ENCODE measurements around the gene CALML6.

CALML6 gene

DNA sequence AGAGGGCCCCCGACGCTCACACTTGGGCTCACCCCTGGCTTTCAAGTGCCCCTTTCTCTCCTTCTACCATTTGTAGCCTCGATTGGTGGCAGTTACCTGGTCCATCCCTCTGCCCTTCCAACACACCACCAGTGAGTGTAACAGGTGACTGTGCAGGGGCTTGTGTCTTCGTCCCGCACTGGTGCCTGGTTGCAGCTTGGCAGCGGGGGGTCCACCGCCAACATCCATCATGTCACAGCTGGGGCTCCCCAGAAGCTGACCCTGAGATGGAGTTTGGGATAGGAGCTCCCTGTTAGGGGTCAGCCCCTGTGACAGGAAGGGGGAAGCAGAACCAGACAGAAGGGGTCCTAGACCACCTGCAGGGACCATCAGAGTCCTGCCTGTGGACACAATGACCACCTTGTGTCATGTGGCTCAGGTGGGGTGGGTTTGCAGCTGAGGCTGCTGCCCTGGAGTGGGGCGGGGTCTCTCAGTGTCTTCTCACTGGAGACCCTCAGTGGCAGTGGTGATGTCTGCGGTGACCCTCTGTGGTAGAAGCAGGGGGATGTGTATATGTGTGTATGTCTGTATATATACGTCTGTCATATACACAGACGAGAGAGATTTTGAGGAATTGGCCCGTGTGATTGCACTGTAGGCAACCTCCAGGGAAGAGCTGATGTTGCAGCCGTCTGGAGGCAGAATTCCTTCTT, 3.6 kb upstream of the CALML6 start:
- DNase-seq (ENCODE audit: low read depth): no peak

DNA sequence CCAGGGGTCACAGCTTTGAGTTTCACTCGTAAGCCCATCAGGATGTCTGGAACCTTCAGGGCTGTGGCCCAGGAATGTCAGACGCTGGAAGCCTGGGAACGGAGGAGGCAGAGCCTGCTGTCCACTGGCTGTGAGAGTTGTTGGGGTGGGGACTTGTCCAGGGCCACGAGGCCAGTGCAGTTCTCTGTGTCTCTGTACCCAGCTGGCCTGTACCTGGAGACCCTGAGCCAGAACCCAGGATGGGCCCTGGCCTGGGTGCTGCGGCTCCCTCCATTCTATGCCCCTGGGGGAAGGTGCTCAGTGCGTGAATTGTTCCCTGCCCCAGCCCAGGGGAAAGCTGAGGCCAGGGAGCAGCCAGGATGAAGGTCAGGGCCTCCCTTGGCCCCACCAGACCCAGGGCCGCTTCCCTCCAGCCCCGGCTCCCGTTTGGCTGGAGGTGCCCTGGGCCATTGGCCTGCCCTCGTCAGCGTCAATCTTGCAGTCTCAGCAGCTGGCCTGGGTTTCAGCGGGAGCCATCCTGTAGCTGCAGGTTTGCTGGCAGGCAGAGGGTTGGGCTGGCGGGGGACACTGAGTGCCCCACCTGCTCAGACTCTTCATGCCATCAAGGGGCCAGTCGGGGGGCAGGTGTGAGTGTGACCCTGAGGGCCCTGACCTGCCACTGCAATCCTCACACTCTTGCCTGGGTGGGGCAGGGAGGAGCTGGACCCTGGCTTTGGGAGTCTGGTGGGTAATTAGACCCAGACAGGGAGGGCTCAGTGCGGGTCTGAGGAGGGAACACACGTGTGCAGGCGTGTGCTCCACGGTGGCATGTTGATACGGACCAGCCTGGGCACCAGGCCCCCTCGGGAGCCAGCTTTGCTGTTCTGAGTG, 724 bp upstream of the CALML6 start:
- no peak for DNase-seq (ENCODE audit: low read depth)

DNA sequence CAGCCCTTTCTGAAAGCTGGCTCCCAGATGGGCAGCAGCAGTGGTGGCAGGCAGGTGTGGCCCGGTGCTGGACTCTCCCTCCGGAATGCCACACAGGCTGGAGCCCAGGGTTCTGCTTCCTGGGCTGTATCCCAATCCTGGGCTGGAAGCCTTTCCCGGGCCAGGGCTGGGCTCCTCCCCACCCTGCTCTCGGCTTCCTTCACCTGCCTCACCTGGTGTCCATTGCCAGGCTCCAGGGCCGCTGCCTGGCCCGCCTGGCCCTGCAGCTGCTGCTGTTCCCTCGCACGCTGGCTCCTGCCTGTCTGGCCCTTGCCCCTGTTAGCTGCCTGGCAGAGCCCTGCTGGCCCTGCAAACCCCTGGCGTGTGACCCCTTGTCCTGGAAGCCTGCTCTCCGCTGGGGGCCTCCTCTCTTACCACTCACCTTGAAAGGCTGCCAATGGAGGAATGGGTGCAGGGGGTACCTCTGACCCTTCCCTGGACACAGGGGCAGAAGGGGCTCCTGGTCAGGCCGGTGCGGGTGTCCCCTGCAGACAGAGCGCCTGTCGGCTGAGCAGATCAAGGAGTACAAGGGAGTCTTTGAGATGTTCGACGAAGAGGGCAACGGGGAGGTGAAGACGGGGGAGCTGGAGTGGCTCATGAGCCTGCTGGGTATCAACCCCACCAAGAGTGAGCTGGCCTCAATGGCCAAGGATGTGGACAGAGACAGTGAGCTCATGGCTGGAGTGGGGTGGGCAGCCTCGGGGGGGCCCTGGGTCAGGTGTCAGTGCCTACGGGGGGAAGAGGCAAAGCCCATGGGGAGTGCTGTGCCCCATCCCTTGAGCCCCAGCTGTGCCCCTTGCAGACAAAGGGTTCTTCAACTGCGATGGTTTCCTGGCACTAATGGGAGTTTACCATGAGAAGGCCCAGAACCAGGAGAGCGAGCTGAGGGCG, 1.1 kb downstream of the CALML6 start:
- DNase-seq (ENCODE audit: low read depth): no peak

- DNase-seq (ENCODE audit: low read depth): no peak
These were observed 1.8 kb downstream of the CALML6 start for GRCh38 chr1:1916851-1917251.

DNA sequence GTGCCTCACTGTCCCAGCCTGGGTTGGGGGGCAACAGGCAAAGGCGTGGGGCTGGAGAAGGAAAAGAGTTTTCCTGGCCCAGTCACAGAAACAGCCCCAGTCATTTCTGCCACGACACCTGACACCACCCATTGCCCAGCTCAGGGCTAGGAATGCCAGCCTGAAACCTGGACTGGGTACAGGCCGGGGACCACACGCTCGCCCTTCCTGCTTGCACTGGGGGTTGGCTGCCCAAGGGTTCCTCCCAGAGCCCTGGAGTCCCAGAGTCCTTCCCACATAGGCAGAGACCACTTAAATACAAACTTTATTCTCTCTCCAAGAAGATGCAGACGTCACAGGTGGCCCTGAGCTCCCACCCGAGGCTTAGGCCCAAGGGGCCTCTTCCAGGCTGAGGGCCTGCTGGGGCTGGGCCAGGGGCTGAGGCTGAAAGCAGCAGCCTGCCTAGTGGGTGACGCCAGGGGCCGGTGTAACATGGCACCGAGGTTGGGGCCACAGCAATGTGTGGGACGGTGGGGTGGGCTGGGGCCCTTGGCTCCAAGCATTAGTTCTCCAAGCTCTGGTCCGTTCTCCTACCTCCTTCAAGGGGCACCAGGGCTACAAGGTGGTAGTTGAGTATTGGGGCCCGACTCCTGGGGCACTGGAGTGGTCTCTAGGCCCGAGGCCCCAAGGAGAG, 2.4 kb downstream of the CALML6 start:
- no peak for DNase-seq (ENCODE audit: low read depth)

DNA sequence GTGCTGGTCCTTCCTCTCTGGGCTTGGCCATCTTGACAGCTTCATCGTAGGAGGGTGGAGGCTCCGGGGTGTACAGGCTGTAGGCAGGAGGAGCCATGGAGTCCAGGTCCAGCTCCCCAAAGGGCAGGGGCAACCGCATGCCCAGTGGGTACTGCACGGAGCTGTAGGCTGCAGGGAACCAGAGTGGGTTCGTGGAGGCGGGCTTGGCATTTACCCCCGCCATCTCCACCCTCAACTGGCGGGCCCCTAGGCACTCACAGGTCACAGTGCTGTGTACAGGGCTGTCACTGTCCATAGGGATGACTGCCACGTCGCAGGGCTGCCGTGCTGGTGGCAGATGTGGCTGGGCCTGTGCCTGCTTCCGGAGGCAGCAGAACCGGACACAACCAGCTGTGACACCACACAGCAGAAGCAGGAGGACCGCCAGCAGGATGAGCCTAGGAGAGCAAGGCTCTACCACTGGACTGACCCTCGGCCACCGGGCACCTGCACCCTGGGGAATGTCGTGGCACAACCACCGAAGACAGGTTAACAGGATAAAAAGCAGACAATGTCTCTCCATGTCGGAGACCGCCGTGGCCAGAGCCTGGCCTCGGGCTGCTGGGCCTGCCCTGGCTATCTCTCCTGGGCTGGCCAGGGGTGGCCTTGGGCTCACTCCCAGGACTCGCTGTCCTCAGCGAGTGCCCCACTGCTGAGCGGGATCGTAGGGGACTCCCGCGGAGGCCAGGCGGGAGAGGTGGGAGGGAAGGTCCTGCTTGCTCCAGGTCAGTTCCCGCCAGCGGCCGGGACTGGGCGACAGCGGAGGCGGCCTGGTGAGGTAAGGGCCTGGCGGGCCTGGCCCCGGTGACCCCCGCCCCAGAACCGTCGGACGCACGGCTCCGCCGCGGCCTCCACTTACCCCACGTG, 3.2 kb downstream of the CALML6 start:
- no peak for DNase-seq (ENCODE audit: low read depth)

GRCh38 chr1:1918901-1919303, 3.8 kb downstream of the CALML6 start, which contains the start of gene TMEM52:
Gene TMEM52, minus strand, starts transcription at chr1:1919279. Its CDS starts 14 bp downstream, at chr1:1919265.
- DNase-seq (ENCODE audit: low read depth): no peak

GRCh38 chr1:1919304-1920056, 4.4 kb downstream of the CALML6 start:
- peak; percentile 95 for DNase-seq (ENCODE audit: low read depth)

- no peak for DNase-seq (ENCODE audit: low read depth)
These were observed 5.1 kb downstream of the CALML6 start for GRCh38 chr1:1920057-1920607.

GRCh38 chr1:1920608-1921458, 5.8 kb downstream of the CALML6 start:
- no peak for DNase-seq (ENCODE audit: low read depth)

DNA sequence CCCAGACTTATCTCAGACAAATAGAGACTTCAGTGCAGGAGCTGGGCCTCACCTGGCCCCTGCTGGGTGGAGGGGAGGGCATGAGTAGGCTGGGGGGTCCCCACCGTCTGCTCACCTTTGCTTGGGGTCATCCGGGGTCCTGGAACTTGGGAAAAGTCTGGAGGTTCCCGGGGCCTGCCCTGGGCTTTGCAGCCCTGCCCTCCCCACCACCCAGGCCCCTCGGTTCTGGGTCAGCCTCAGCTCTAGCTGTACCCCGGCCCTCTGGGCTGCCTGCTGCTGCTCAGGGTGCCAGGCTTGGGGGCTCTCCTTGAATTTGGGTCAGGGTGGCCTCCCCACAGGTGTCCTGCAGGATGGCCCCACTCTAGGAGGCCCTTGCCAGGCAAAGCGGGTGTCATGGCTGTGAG, 6.4 kb downstream of the CALML6 start:
- no peak for DNase-seq (ENCODE audit: low read depth)

DNA sequence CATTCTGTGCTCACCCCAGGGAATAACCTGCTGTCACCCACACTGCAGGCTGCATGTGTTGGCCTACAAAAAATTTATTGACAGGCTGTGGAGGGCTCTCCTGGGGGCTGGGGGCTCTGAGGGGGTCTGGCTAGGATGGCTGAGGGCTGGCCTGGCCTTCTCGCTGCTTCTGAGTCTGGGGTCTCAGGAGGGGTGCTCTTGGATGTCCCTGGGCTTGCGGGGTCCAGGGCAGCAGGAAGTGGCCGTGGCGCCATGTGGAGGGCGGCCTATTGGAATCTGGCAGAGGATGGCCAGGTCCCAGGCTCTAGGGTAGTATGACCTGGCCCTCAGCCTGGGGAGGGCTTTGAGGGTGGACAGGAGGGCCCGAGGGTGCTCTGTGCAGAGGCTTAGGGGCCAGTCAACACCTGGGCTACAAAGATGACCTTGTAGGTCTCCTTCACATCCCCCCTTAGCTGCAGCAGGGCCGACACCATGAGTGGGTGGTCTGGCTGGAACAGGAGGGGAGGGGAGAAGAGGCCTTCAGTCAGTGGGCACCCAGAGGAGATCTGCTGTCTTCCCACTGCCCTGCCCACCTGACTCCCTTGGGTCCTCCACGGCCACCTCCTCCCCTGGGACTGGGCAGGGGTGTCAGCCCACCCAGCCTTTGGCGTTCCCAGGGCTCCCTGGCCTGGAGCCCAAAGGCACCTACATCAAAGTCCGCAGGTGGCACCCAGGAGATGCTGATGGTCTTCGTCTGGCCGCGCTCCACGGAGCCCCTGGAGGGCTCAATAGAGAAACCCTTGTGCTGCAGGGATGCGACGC, 7.0 kb downstream of the CALML6 start:
- no peak for DNase-seq (ENCODE audit: low read depth)

DNA sequence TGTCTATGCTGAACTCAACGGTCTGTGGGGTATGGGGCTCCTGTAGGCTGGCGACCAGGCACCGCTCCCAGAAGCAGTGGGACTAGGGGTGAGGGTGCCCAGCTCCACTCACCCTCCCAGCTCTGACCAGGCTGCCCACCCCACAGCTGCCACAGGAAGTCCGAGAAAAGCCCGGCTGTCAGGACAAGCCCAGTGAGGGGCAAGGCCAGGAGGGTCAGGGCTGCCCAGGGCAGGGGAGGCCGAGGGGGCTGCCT, 7.6 kb downstream of the CALML6 start:
- DNase-seq (ENCODE audit: low read depth): no peak

DNA sequence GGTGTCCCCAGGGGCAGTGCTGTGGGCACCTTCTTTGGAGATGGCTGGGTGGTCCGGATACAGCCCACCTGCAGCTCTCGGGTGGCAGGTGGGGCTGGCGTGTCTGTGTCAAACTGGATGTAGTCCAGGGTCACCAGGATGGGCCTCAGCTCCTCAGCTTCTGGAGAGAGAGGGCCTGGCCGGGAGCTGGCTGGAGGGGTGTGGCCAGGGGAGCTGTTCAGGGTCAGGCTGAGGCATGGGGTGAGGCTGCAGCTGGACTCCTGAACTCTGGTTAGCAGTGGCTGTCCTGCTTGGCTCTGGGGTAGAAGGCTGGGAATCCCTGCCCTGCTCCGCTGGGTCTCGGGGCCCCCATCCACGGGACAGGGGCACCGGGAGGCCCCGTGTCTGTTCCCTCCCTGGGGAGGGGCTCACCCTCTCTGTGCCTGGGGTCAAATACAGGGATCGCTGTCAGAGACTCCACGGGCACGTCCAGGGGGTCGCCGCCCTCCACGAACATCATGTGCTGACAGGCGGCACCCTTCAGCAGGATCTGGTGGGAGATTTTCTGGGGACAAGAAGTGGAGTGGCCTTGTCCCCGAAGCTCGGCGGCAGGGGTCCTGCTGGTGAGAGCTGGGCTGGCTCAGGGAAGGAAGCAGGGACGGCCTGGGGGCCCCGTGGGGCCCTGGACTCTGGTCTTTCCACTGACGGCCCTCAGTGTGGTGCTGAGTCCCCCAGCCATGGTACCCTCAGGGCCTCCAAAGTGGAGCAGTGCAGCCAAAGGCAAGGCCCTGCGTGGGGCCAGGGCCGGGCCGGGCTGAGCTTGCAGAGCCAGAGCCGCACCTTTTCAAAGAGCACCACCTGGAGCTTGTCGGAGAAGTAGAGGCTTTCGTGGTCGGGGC, 8.1 kb downstream of the CALML6 start:
- no peak for DNase-seq (ENCODE audit: low read depth)

GRCh38 chr1:1924386-1924785, 9.3 kb downstream of the CALML6 start:
- DNase-seq (ENCODE audit: low read depth): no peak

GRCh38 chr1:1924849-1925248, 9.8 kb downstream of the CALML6 start:
- no peak for DNase-seq (ENCODE audit: low read depth)

Measured in stimulated activated CD8-positive, alpha-beta memory T cell treated with anti-CD3 and anti-CD28 coated beads, Interleukin-15, amount 100 ng/mL, for 24 hours (primary cell).